D721Med (cell line): Measurements from ENCODE around the gene ENO2.
"Not testable (repeated sequence)": the region's sequence is repeated elsewhere in the genome, so short reads cannot be mapped to it uniquely, and the experiment has no call there.

Experiments used
- DNase-seq: peaks from one replicate; pipeline ENCODE4 v3.0.0; 2011; ENCODE audit warnings: low spot score; ENCODE audit not compliant: insufficient read length
- FAIRE-seq: peaks from 2 replicates; lab custom pipeline; 2011; peaks lifted over from hg19 to GRCh38; lab: Jason Lieb, UNC
- TF ChIP-seq, protein P1 (sequence below): IDR thresholded peaks from 2 replicates; pipeline ENCODE4 v1.5.1; 2012; ENCODE audit warnings: mild to moderate bottlenecking, control low read depth; ENCODE audit not compliant: insufficient read depth; ENCODE audit errors: missing control alignments

ENO2 gene

DNA sequence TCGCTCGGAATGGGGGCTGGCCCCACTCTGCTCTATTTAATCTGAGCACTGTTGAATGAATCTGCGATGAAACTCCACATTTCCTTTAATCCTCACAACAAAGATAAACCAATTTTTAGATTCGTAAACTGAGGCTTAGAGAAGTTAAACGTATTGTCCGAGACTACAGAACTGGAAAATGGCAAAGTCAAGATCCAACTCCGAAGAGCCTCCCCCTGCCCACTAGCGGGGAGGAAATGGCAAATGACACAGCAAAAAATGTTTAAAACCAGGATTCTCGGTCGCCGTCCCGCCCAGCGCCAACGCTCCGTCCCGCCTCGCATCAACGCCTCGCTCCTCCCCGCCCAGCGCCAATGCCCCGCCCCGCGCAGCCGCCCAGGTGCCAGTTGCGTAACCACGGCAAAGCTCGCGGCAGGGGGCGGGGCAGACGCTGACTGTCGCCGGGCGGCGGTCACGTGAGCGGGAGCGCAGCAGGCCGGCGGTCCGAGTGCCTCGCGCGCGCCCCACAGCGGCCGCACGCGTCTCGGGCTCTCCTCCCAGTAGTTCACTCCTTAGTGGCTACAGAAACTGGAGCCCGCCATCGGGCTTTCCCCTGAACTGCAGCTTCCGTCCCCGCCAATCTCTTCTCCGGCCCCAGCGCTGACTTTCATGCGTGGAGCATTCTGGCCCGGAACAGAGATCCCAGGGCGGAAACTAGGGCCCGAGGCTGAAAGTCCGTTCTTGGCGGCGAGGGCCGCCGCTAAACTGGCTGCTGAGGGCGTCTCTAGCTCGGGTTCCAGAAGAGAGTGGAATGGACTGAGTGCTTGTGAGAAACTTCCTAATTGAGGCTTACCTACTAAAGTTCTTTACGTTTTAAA lies 23.4 kb upstream of the ENO2 start:
- DNase-seq (peak; percentile 83), FAIRE-seq (no peak)
- TF ChIP-seq, protein P1, sequence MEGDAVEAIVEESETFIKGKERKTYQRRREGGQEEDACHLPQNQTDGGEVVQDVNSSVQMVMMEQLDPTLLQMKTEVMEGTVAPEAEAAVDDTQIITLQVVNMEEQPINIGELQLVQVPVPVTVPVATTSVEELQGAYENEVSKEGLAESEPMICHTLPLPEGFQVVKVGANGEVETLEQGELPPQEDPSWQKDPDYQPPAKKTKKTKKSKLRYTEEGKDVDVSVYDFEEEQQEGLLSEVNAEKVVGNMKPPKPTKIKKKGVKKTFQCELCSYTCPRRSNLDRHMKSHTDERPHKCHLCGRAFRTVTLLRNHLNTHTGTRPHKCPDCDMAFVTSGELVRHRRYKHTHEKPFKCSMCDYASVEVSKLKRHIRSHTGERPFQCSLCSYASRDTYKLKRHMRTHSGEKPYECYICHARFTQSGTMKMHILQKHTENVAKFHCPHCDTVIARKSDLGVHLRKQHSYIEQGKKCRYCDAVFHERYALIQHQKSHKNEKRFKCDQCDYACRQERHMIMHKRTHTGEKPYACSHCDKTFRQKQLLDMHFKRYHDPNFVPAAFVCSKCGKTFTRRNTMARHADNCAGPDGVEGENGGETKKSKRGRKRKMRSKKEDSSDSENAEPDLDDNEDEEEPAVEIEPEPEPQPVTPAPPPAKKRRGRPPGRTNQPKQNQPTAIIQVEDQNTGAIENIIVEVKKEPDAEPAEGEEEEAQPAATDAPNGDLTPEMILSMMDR: peak; percentile 65

DNA sequence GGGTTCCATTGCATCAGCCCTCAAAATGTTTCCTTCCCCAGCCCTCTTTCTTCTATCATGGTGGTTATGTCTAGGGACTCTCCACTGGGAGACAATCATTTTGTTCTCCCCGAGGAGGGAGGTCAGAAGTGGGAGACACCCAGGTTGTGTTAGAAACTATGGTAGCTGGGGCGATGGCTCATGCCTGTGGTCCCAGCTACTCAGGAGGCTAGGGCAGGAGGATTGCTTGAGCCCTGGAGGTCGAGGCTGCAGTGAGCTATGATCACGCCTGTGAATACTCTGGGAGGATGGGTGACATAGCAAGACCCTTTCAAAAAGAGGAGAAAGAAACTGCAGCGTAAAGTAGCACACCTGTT lies 22.8 kb upstream of the ENO2 start:
- FAIRE-seq: no peak
- DNase-seq: no peak
- TF ChIP-seq, protein P1: no peak

DNA sequence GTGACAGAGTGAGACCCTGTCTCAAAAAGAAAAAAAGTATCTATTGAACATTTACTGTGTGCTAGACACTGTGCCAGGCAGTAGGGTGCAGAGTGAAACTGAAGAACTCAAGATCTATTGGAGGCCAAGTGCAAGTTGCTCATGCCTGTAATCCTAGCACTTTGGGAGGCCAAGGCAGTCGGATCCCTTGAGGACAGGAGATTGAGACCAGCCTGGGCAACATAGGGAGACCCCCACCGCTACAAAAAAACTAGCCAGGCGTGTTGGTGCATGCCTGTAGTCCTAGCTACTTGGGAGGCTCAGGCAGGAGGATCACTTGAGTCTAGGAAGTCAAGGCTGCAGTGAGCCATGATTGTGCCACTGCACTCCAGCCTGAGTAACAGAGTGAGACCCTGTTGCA lies 21.7 kb upstream of the ENO2 start:
- not testable (repeated sequence) for FAIRE-seq, DNase-seq

DNA sequence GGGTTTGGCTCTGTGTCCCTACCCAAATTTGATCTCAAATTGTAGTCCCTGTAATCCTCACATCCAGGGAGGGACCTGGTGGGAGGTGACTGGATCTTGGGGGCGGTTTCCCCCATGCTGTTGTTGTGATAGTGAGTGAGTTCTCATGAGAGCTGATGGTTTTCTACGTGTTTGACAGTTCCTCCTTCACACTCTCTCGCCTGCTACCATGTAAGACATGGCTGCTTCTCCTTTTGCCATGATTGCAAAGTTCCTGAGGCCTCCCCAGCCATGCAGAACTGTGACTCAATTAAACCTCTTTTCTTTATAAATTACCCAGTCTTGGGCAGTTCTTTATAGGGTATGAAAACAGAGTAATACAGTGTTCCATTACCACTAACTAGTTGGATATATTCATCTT lies 20.1 kb upstream of the ENO2 start:
- DNase-seq (no peak), FAIRE-seq (no peak)
- TF ChIP-seq, protein P1: no peak

DNA sequence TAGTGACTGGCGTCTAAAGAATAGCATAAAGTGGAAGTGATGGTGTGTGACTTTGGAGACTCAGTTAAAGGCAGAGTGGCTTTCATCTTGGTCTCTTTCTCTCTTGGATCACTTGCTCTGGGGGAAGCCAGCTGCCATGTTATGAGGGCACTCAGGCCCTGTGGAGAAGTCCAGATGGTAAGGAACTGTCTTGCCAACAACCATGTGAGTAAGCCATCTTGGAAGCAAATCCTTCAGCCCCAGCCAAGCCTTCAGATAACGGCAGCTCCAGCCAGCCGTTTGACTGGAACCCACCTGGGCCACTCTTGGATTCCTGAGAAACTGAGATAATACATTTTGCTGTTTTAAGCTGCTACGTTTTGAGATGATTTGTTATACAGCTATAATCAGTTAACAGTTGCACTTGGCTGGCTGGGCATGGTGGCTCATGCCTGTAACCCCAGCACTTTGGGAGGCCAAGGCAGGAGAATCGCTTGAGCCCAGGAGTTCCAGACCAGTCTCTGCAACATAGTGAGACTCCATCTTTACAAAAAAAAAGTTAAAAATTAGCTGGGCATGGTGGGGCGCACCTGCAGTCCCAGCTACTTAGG lies 17.4 kb upstream of the ENO2 start:
- FAIRE-seq (no peak), DNase-seq (no peak)
- TF ChIP-seq, protein P1: no peak

DNA sequence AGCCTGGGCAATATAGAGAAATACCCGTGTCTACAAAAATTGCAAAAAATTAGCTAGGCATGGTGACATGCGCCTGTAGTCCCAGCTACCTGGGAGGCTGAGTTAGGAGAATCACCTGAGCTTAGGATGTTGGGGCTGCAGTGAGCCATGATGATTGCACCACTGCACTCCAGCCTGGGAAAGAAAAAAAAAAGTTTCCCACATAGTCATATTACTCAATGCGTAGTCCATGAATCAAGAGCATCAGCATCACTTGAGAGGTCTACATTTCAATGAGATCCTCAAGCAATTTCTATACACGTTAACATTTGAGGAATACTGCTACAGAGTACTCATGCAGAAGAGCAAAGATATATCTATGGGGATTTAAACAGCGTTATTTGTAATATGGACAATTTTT lies 15.0 kb upstream of the ENO2 start:
- DNase-seq (no peak), FAIRE-seq (no peak)
- TF ChIP-seq, protein P1: no peak

DNA sequence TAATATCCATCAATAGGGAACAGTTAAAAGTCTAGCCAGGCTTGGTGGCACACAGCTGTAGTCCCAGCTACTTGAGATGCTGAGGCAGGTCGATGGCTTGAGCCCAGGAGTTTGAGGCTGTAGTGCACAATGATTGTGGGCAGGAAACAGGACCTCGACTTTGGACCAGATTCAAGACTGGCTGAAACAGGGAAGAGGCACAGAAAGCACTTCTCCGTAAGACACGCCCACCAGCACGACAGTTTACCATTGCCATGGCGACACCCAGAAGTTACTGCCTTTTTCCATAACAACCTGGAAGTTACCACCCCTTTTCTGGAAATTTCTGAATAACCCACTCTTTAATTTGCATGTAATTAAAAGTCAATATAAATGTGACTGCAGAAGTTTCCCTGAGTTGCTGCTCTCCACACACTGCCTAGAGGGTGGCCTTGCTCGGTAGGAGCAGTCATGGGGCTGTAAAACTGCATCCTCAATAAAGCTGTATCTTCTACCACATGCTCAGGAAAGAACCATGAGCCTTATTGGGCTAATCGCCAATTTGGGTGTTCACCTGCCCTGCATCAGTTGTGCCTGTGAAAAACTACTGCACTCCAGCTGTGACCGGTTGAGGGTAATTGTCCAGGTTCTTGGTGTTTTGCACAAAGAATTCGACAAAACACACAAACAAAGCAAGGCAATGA lies 14.4 kb upstream of the ENO2 start:
- DNase-seq (no peak), FAIRE-seq (no peak)
- TF ChIP-seq, protein P1: no peak
